NCI-H2171 (cell line): ENCODE measurements around the gene ESRRB.

Experiments
- DNase-seq: peaks from one replicate; lab custom pipeline; 2025; lab: John Stamatoyannopoulos, UW

Gene ESRRB

GRCh38 chr14:76352639-76353281, 23.2 kb upstream of the ESRRB start:
- peak; percentile 86 for DNase-seq

GRCh38 chr14:76354310-76354709, 21.6 kb upstream of the ESRRB start:
- no peak for DNase-seq

GRCh38 chr14:76355771-76356170, 20.2 kb upstream of the ESRRB start:
- no peak for DNase-seq

GRCh38 chr14:76371066-76371465, 4.9 kb upstream of the ESRRB start:
- DNase-seq, result no peak

- DNase-seq, result no peak
Observed at GRCh38 chr14:76373456-76373855, 2.5 kb upstream of the ESRRB start.

- DNase-seq, result no peak
Observed at GRCh38 chr14:76375484-76375883, 453 bp upstream of the ESRRB start.

GRCh38 chr14:76376409-76376877, 506 bp downstream of the ESRRB start:
- no peak for DNase-seq

GRCh38 chr14:76376878-76377734, 1.2 kb downstream of the ESRRB start:
- peak; percentile 18 for DNase-seq

- DNase-seq, result no peak
Observed at GRCh38 chr14:76377735-76378074, 1.8 kb downstream of the ESRRB start.

GRCh38 chr14:76380991-76381390, 5.1 kb downstream of the ESRRB start:
- DNase-seq, result no peak

- no peak for DNase-seq
Observed at GRCh38 chr14:76381817-76382494, 6.0 kb downstream of the ESRRB start.

GRCh38 chr14:76382495-76382832, 6.5 kb downstream of the ESRRB start:
- no peak for DNase-seq

GRCh38 chr14:76385435-76385834, 9.5 kb downstream of the ESRRB start:
- no peak for DNase-seq

GRCh38 chr14:76386944-76387782, 11.2 kb downstream of the ESRRB start:
- peak; percentile 56 for DNase-seq

- no peak for DNase-seq
Observed at GRCh38 chr14:76389841-76390240, 13.9 kb downstream of the ESRRB start.

- no peak for DNase-seq
Observed at GRCh38 chr14:76390621-76391020, 14.7 kb downstream of the ESRRB start.

GRCh38 chr14:76391981-76392690, 16.2 kb downstream of the ESRRB start:
- DNase-seq, result no peak

- DNase-seq, result no peak
Observed at GRCh38 chr14:76394569-76394968, 18.6 kb downstream of the ESRRB start.

GRCh38 chr14:76395161-76395560, 19.2 kb downstream of the ESRRB start:
- DNase-seq, result no peak

GRCh38 chr14:76396714-76397187, 20.8 kb downstream of the ESRRB start:
- no peak for DNase-seq

GRCh38 chr14:76405627-76406026, 29.7 kb downstream of the ESRRB start:
- DNase-seq, result no peak
